HCT116 (cell line): ENCODE results near the gene SMCR8. TPM values are rescaled to one million over a fixed set of nuclear protein-coding genes. Genes with fewer than 3 reads are reported as not detected.

ENCODE experiments used
- ATAC-seq: fragments of 200-7000 bp; cut with Tn5 transposase; 2 replicates; pipeline ENCODE4 v1.9.1; 2020; ENCODE audit warnings: mild to moderate bottlenecking, moderate library complexity
- BruUV-seq: library from RNA; stranded (reverse); fragments of 400-500 nt; replicated peaks from 2 replicates; lab custom pipeline; 2021; lab: Mats Ljungman, UMichigan
- CTCF ChIA-PET: fragments of 300-600 bp; sonication (Branson Sonifier 250); formaldehyde crosslinking; loops from one replicate; lab custom pipeline; 2021; ENCODE audit warnings: antibody characterized with exemption; lab: Charles Lee
- POLR2A ChIA-PET: fragments of 300-600, 350-600 bp; sonication (Branson Sonifier 250); formaldehyde crosslinking; loops from one replicate; lab custom pipeline; 2021; ENCODE audit warnings: antibody characterized with exemption; lab: Charles Lee
- RAD21 ChIA-PET, 2 experiments: fragments of 300-600 bp; sonication (Branson Sonifier 250); formaldehyde crosslinking; loops; one replicate each; lab custom pipeline; 2023; ENCODE audit warnings: low total read pairs in 2 of 2; ENCODE audit not compliant: uncharacterized antibody in 2 of 2, unreplicated experiment in 2 of 2, low non-redundant PET in 1 of 2; lab: Charles Lee
- DNase-seq: peaks from one replicate; pipeline ENCODE4 v3.0.0-alpha.2; 2010; ENCODE audit warnings: low read depth, low spot score
- H2AFZ ChIP-seq: fragments of 200-600 bp; shearing (Covaris generic), sonication (generic); 2 replicates; pipeline ENCODE4 v1.6.1; 2017; ENCODE audit warnings: low read depth, mixed run types, mixed read lengths, antibody characterized with exemption, low read length; ENCODE audit not compliant: poor library complexity, severe bottlenecking
- H3K27ac ChIP-seq: 2 replicates; pipeline ENCODE4 v1.5.1; 2012; ENCODE audit warnings: low read depth, low read length
- H3K27me3 ChIP-seq: fragments of 200-600 bp; sonication (generic); 2 replicates; pipeline ENCODE4 v1.6.1; 2016; ENCODE audit warnings: mixed run types, low read length, mixed read lengths; ENCODE audit not compliant: insufficient read depth
- H3K36me3 ChIP-seq, 2 experiments: fragments of 200-500 bp in 1 of 2; fragments of 200-600 bp in 1 of 2; sonication (Bioruptor generic) in 1 of 2; sonication (generic) in 1 of 2; 2 replicates each; pipeline versions ENCODE4 v1.5.1 to v1.6.1; 2014 to 2016; ENCODE audit warnings: low read length in 2 of 2, inconsistent platforms in 1 of 2, mixed read lengths in 1 of 2, mixed run types in 1 of 2; ENCODE audit not compliant: insufficient read depth in 2 of 2, control insufficient read depth in 1 of 2
- H3K4me1 ChIP-seq, 2 experiments: fragments of 200-600 bp in 1 of 2; sonication (generic) in 1 of 2; 2 replicates each; pipeline versions ENCODE4 v1.5.1 to v1.6.1; 2012 to 2017; ENCODE audit warnings: low read length in 2 of 2, inconsistent platforms in 1 of 2, mild to moderate bottlenecking in 1 of 2, mixed read lengths in 1 of 2, mixed run types in 1 of 2, moderate library complexity in 1 of 2; ENCODE audit not compliant: insufficient read depth in 2 of 2, control insufficient read depth in 1 of 2
- H3K4me2 ChIP-seq: fragments of 200-600 bp; sonication (generic); 2 replicates; pipeline ENCODE4 v1.6.1; 2017; ENCODE audit warnings: mixed run types, low read length, mixed read lengths
- H3K4me3 ChIP-seq, 2 experiments: fragments of 200-600 bp in 1 of 2; sonication (generic) in 1 of 2; replicated peaks in 1 of 2; 2 replicates each; pipeline ENCODE4 v1.5.1; 2011 to 2016; ENCODE audit warnings: low read length in 2 of 2, control low read depth in 1 of 2, low read depth in 1 of 2, mild to moderate bottlenecking in 1 of 2, mixed read lengths in 1 of 2, mixed run types in 1 of 2
- H3K79me2 ChIP-seq: fragments of 200-600 bp; sonication (generic); 2 replicates; pipeline ENCODE4 v1.6.1; 2017; ENCODE audit warnings: mild to moderate bottlenecking, mixed run types, low read length, moderate library complexity, mixed read lengths; ENCODE audit not compliant: insufficient read depth
- H3K9ac ChIP-seq: fragments of 200-600 bp; sonication (generic); 2 replicates; pipeline ENCODE4 v1.6.1; 2016; ENCODE audit warnings: low read length, mixed read lengths
- H3K9me2 ChIP-seq: fragments of 200-600 bp; sonication (generic), shearing (Covaris generic); 2 replicates; pipeline ENCODE4 v1.6.1; 2017; ENCODE audit warnings: mixed run types, mild to moderate bottlenecking, moderate library complexity; ENCODE audit not compliant: insufficient read depth
- H3K9me3 ChIP-seq, 2 experiments: fragments of 200-500 bp in 1 of 2; fragments of 200-600 bp in 1 of 2; sonication (Bioruptor generic) in 1 of 2; sonication (generic) in 1 of 2; 2 replicates each; pipeline ENCODE4 v1.6.1; 2014 to 2017; ENCODE audit warnings: low read length in 2 of 2, mixed read lengths in 2 of 2, inconsistent platforms in 1 of 2, low read depth in 1 of 2, mild to moderate bottlenecking in 1 of 2, mixed run types in 1 of 2, moderate library complexity in 1 of 2; ENCODE audit not compliant: control insufficient read depth in 1 of 2, insufficient read depth in 1 of 2
- H4K20me1 ChIP-seq: fragments of 200-600 bp; sonication (generic), shearing (Covaris generic); 2 replicates; pipeline ENCODE4 v1.6.1; 2017; ENCODE audit warnings: mixed run types, mild to moderate bottlenecking, moderate library complexity; ENCODE audit not compliant: insufficient read depth
- EGR1 ChIP-seq: IDR thresholded peaks from 2 replicates; pipeline ENCODE4 v1.6.1; 2012; ENCODE audit warnings: low read depth
- EZH2 ChIP-seq: fragments of 200-600 bp; sonication (generic); IDR thresholded peaks from 2 replicates; pipeline ENCODE4 v1.6.1; 2017; ENCODE audit warnings: antibody characterized with exemption, mixed run types
- FOSL1 ChIP-seq: IDR thresholded peaks from 2 replicates; pipeline ENCODE4 v1.6.1; 2012; ENCODE audit warnings: low read depth
- JUND ChIP-seq: IDR thresholded peaks from 2 replicates; pipeline ENCODE4 v1.6.1; 2012
- POLR2AphosphoS5 ChIP-seq: IDR thresholded peaks from 2 replicates; pipeline ENCODE4 v1.6.1; 2011; ENCODE audit warnings: mild to moderate bottlenecking, low read depth, low read length, moderate library complexity
- RAD21 ChIP-seq: IDR thresholded peaks from 2 replicates; pipeline ENCODE4 v1.6.1; 2012; ENCODE audit warnings: low read depth, mild to moderate bottlenecking
- SP1 ChIP-seq: IDR thresholded peaks from 2 replicates; pipeline ENCODE4 v1.6.1; 2012; ENCODE audit warnings: low read depth
- SRF ChIP-seq: IDR thresholded peaks from 2 replicates; pipeline ENCODE4 v1.6.1; 2012; ENCODE audit warnings: low read depth
- TCF7L2 ChIP-seq: IDR thresholded peaks from 2 replicates; pipeline ENCODE4 v1.7.0; 2011; ENCODE audit warnings: borderline replicate concordance, inconsistent platforms; ENCODE audit not compliant: insufficient read depth, insufficient read length; ENCODE audit errors: extremely low read depth
- YY1 ChIP-seq: IDR thresholded peaks from 2 replicates; pipeline ENCODE4 v1.6.1; 2011; ENCODE audit warnings: low read length, low read depth, moderate library complexity, mild to moderate bottlenecking; ENCODE audit not compliant: insufficient replicate concordance; ENCODE audit errors: extremely low read depth
- ZFX ChIP-seq: fragments of 450-650 bp; IDR thresholded peaks from 2 replicates; pipeline ENCODE4 v1.6.1; 2017
- ZNF274 ChIP-seq: fragments of 200-500 bp; sonication (Bioruptor generic); IDR thresholded peaks from 2 replicates; pipeline ENCODE4 v1.6.1; 2014; ENCODE audit warnings: mild to moderate bottlenecking, low read depth, low read length, inconsistent platforms
- intact Hi-C: fragments of 100-400 bp; cut with micrococcal nuclease; formaldehyde crosslinking; loops from 2 replicates; pipeline ENCODE4 v1.10.0; 2022
- total RNA-seq: library from RNA; stranded (reverse); gene quantifications from one replicate; pipeline ENCODE4 v1.2.1, GENCODE V29; 2021; ENCODE audit not compliant: unreplicated experiment
- TF ChIP-seq, protein P1 (sequence below), 3 experiments: fragments of 200-600 bp in 1 of 3; sonication (generic) in 1 of 3; IDR thresholded peaks in 2 of 3; conservative IDR thresholded peaks in 1 of 3; 2 replicates each; pipeline ENCODE4 v1.5.1; 2012 to 2017; ENCODE audit warnings: low read depth in 2 of 3, low read length in 2 of 3, antibody characterized with exemption in 1 of 3, borderline replicate concordance in 1 of 3, control low read depth in 1 of 3, mild to moderate bottlenecking in 1 of 3, mixed read lengths in 1 of 3, mixed run types in 1 of 3, moderate library complexity in 1 of 3; ENCODE audit not compliant: insufficient read depth in 1 of 3
- TF ChIP-seq, protein P2 (sequence below): IDR thresholded peaks from 2 replicates; pipeline ENCODE4 v1.6.1; 2012; ENCODE audit warnings: low read depth
- TF ChIP-seq, protein P3 (sequence below): IDR thresholded peaks from 2 replicates; pipeline ENCODE4 v1.6.1; 2012

SMCR8 gene
- total RNA-seq, 1 experiment from 2014 or later, result 12.7 TPM

DNA sequence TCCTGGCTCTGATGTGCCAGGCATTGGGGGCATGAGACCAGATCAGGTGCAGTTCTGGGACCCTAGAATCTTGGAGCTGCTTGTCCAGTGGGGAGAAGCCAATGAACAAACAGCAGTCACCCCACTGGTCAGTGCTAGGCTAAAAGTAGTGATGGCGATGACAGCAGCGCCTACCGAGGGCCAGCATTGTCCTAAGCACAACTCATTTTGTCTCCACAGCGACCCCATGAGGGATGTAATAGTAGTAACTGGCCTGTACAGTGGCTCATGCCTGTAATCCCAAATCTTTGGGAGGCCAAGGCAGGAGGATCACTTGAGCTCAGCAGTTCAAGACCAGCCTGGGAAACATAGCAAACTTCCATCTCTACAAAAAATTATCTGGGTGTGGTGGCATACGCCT lies 6.2 kb downstream of the SMCR8 start:
- peaks cover 0 to 4% of the 10 kb centered on the region in 2 experiments; a peak in 1 of 4 replicates for H3K36me3 ChIP-seq
- no peaks in the 10 kb centered on the region; a peak in 1 of 4 replicates for H3K9me3 ChIP-seq
- ChIA-PET RAD21 (no interaction called here), POLR2A (no interaction called here), CTCF (interaction anchor here (1.5 to 2.2 kb wide), 2 partner anchors 74 to 104 kb away, joined by 5 to 6 read pairs; no protein-coding TSS in a partner anchor)
- no peaks in the 10 kb centered on the region for H4K20me1 ChIP-seq
- no peak overlapping the region for H3K27ac ChIP-seq
- TF ChIP-seq RAD21 (peak; percentile 44; the same call in 1 of the 2 replicates), SRF (no peak), JUND (no peak), EGR1 (no peak), TCF7L2 (no peak)
- TF ChIP-seq, protein P1, sequence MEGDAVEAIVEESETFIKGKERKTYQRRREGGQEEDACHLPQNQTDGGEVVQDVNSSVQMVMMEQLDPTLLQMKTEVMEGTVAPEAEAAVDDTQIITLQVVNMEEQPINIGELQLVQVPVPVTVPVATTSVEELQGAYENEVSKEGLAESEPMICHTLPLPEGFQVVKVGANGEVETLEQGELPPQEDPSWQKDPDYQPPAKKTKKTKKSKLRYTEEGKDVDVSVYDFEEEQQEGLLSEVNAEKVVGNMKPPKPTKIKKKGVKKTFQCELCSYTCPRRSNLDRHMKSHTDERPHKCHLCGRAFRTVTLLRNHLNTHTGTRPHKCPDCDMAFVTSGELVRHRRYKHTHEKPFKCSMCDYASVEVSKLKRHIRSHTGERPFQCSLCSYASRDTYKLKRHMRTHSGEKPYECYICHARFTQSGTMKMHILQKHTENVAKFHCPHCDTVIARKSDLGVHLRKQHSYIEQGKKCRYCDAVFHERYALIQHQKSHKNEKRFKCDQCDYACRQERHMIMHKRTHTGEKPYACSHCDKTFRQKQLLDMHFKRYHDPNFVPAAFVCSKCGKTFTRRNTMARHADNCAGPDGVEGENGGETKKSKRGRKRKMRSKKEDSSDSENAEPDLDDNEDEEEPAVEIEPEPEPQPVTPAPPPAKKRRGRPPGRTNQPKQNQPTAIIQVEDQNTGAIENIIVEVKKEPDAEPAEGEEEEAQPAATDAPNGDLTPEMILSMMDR (IDR thresholded peaks at IDR 0.05 in 2 of 3, conservative IDR thresholded peaks at IDR 0.05 in 1 of 3; ENCODE audit: borderline replicate concordance in 1 of 3, insufficient read depth in 1 of 3, low read depth in 2 of 3, low read length in 2 of 3), result peak; percentile 34 to 48 (median 46); a peak in 5 of 6 replicates
- H3K9me2 ChIP-seq, result no peaks in the 10 kb centered on the region
- peak; percentile 82 for ATAC-seq
- peaks cover 24% of the 10 kb centered on the region; the same call in 1 of the 2 replicates for H3K79me2 ChIP-seq
- no peak overlapping the region for H3K4me2 ChIP-seq
- no peak overlapping the region for H3K4me3 ChIP-seq
- intact Hi-C loops, result loop anchor here (1.0 kb wide), 1 partner anchor 73 kb away; no protein-coding TSS in a partner anchor
- no peak overlapping the region for H2AFZ ChIP-seq
- DNase-seq, result peak; percentile 16
- H3K4me1 ChIP-seq, result no peaks in the 10 kb centered on the region
- no peak overlapping the region for H3K9ac ChIP-seq
- no peaks in the 10 kb centered on the region for H3K27me3 ChIP-seq
- no TSS peak for BruUV-seq

DNA sequence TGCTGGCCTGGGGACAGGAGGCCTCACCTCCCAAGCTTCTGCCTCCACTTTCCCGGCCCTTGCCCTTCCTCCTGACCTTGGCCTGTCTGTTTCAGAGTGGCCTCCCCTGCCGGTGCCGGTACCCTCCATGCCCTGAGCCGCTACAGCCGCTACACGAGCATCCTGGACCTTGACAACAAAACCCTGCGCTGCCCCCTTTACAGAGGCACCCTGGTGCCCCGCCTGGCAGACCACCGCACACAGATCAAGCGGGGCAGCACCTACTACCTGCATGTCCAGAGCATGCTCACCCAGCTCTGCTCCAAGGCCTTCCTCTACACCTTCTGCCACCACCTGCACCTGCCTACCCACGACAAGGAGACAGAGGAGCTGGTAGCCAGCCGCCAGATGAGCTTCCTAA lies 7.4 kb downstream of the SMCR8 start:
- H3K4me2 ChIP-seq, result no peak overlapping the region
- no peaks in the 10 kb centered on the region for H3K9me3 ChIP-seq
- H3K27ac ChIP-seq, result no peak overlapping the region
- DNase-seq (no peak), ATAC-seq (no peak)
- no peak overlapping the region for H3K4me3 ChIP-seq
- no peaks in the 10 kb centered on the region for H3K9me2 ChIP-seq
- ChIA-PET RAD21 (no interaction called here), POLR2A (no interaction called here), CTCF (interaction anchor here (1.0 to 2.2 kb wide), 2 partner anchors 75 to 380 kb away, joined by 3 to 5 read pairs; no protein-coding TSS in a partner anchor)
- H2AFZ ChIP-seq, result no peak overlapping the region
- intact Hi-C loops, result no loop called here
- no peaks in the 10 kb centered on the region for H4K20me1 ChIP-seq
- no peak overlapping the region for H3K9ac ChIP-seq
- no peaks in the 10 kb centered on the region for H3K27me3 ChIP-seq
- no peaks in the 10 kb centered on the region for H3K4me1 ChIP-seq
- peaks cover 0 to 7% of the 10 kb centered on the region in 2 experiments; a peak in 2 of 4 replicates for H3K36me3 ChIP-seq
- peaks cover 11% of the 10 kb centered on the region; the same call in 1 of the 2 replicates for H3K79me2 ChIP-seq
- BruUV-seq, result no TSS peak
- TF ChIP-seq TCF7L2, result no peak
- TF ChIP-seq YY1, result no peak
- no peak for TF ChIP-seq ZNF274
- no peak for TF ChIP-seq POLR2AphosphoS5
- TF ChIP-seq, protein P2, sequence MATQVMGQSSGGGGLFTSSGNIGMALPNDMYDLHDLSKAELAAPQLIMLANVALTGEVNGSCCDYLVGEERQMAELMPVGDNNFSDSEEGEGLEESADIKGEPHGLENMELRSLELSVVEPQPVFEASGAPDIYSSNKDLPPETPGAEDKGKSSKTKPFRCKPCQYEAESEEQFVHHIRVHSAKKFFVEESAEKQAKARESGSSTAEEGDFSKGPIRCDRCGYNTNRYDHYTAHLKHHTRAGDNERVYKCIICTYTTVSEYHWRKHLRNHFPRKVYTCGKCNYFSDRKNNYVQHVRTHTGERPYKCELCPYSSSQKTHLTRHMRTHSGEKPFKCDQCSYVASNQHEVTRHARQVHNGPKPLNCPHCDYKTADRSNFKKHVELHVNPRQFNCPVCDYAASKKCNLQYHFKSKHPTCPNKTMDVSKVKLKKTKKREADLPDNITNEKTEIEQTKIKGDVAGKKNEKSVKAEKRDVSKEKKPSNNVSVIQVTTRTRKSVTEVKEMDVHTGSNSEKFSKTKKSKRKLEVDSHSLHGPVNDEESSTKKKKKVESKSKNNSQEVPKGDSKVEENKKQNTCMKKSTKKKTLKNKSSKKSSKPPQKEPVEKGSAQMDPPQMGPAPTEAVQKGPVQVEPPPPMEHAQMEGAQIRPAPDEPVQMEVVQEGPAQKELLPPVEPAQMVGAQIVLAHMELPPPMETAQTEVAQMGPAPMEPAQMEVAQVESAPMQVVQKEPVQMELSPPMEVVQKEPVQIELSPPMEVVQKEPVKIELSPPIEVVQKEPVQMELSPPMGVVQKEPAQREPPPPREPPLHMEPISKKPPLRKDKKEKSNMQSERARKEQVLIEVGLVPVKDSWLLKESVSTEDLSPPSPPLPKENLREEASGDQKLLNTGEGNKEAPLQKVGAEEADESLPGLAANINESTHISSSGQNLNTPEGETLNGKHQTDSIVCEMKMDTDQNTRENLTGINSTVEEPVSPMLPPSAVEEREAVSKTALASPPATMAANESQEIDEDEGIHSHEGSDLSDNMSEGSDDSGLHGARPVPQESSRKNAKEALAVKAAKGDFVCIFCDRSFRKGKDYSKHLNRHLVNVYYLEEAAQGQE, result no peak
- no peak for TF ChIP-seq EZH2
- TF ChIP-seq, protein P3, sequence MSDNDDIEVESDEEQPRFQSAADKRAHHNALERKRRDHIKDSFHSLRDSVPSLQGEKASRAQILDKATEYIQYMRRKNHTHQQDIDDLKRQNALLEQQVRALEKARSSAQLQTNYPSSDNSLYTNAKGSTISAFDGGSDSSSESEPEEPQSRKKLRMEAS, result no peak
- TF ChIP-seq FOSL1, result no peak
- TF ChIP-seq SP1, result no peak
- no peak for TF ChIP-seq ZFX
- no peak for TF ChIP-seq RAD21
